ENCODE measurements around the gene FMNL1. TPM values are rescaled to one million over a fixed set of nuclear protein-coding genes. Genes with fewer than 3 reads are reported as not detected.

The FMNL1 gene
- total and polyA plus RNA-seq, 4 donors, result 1.5 to 7.4 (median 4.8) TPM

GRCh38 chr17:45264430-45264829 lies 42.7 kb downstream of the FMNL1 start:
- peaks cover 16 to 51% (median 31%) of the 10 kb centered on the region in 4 donors for H3K36me3 ChIP-seq (ENCODE audit: control insufficient read depth in 4 of 4, insufficient read depth in 3 of 4, low read depth in 1 of 4, low read length in 3 of 4)
- WGBS, result 93% methylated on average over 14 of the region's 14 CpGs
- peaks cover 4 to 24% (median 11%) of the 10 kb centered on the region in 4 donors for H3K4me1 ChIP-seq (ENCODE audit: control insufficient read depth in 4 of 4, insufficient read depth in 4 of 4, low read length in 3 of 4)
- H3K27ac ChIP-seq (ENCODE audit: low read depth in 1 of 2, low read length in 2 of 2), result no peak overlapping the region
- TF ChIP-seq FOXA2 (IDR thresholded peaks at IDR 0.05) (no peak), MAX (IDR thresholded peaks at IDR 0.05) (no peak), ATF3 (IDR thresholded peaks at IDR 0.05) (no peak), JUND (IDR thresholded peaks at IDR 0.05) (no peak), EGR1 (IDR thresholded peaks at IDR 0.05; ENCODE audit: low read depth in 2 of 2) (no peak), HNF4G (IDR thresholded peaks at IDR 0.05) (no peak), REST (IDR thresholded peaks at IDR 0.05) (no peak), RAD21 (IDR thresholded peaks at IDR 0.05) (no peak), NR2F2 (IDR thresholded peaks at IDR 0.05) (no peak), FOXA1 (IDR thresholded peaks at IDR 0.05) (no peak), CTCF (IDR thresholded peaks at IDR 0.05; ENCODE audit: low read depth, low read length, missing input control) (no peak), RXRA (IDR thresholded peaks at IDR 0.05) (no peak), TAF1 (conservative IDR thresholded peaks at IDR 0.05) (no peak), GABPA (IDR thresholded peaks at IDR 0.05 in 1 of 2, conservative IDR thresholded peaks at IDR 0.05 in 1 of 2) (no peak)
- H3K9ac ChIP-seq (ENCODE audit: low read depth in 1 of 2, low read length in 2 of 2), result no peak overlapping the region
- H3K27me3 ChIP-seq (ENCODE audit: control insufficient read depth in 4 of 4, insufficient read depth in 4 of 4, low read length in 3 of 4), result no peaks in the 10 kb centered on the region
- no peak for DNase-seq (ENCODE audit: low spot score)
- no peaks in the 10 kb centered on the region for H3K9me3 ChIP-seq (ENCODE audit: control insufficient read depth in 4 of 4, low read length in 3 of 4)
- no peak overlapping the region for H3K4me3 ChIP-seq (ENCODE audit: low read depth in 1 of 3, low read length in 3 of 3)

- no peak overlapping the region for H3K27ac ChIP-seq (ENCODE audit: low read depth in 1 of 2, low read length in 2 of 2)
- no peak for DNase-seq (ENCODE audit: low spot score)
- TF ChIP-seq ZBTB33 (IDR thresholded peaks at IDR 0.05) (no peak), GABPA (IDR thresholded peaks at IDR 0.05 in 1 of 2, conservative IDR thresholded peaks at IDR 0.05 in 1 of 2) (no peak)
- 89% methylated on average over 8 of the region's 8 CpGs for WGBS
- H3K4me1 ChIP-seq (ENCODE audit: control insufficient read depth in 4 of 4, insufficient read depth in 4 of 4, low read length in 3 of 4), result peaks cover 4 to 24% (median 11%) of the 10 kb centered on the region in 4 donors
- H3K36me3 ChIP-seq (ENCODE audit: control insufficient read depth in 4 of 4, insufficient read depth in 3 of 4, low read depth in 1 of 4, low read length in 3 of 4), result peaks cover 16 to 56% (median 36%) of the 10 kb centered on the region in 4 donors
- H3K27me3 ChIP-seq (ENCODE audit: control insufficient read depth in 4 of 4, insufficient read depth in 4 of 4, low read length in 3 of 4), result no peaks in the 10 kb centered on the region
- H3K9ac ChIP-seq (ENCODE audit: low read depth in 1 of 2, low read length in 2 of 2), result no peak overlapping the region
- H3K9me3 ChIP-seq (ENCODE audit: control insufficient read depth in 4 of 4, low read length in 3 of 4), result no peaks in the 10 kb centered on the region
- no peak overlapping the region for H3K4me3 ChIP-seq (ENCODE audit: low read depth in 1 of 3, low read length in 3 of 3)
These were observed 43.3 kb downstream of the FMNL1 start for GRCh38 chr17:45264988-45265387.

Data from liver (tissue), 9 donors.